OCI-LY1 (cell line): ENCODE results near the gene PIGR.

Source experiments
- EZH2 ChIP-seq: fragments of 200-600 bp; sonication (generic), shearing (Covaris generic); IDR thresholded peaks from 2 replicates; pipeline ENCODE4 v1.8.0; 2017; ENCODE audit warnings: borderline replicate concordance, mixed run types, mild to moderate bottlenecking, antibody characterized with exemption, low read length, moderate library complexity, mixed read lengths
- TF ChIP-seq, protein P1 (sequence below): fragments of 200-600 bp; sonication (generic), shearing (Covaris generic); IDR thresholded peaks from 2 replicates; pipeline ENCODE4 v1.5.1; 2017; ENCODE audit warnings: mild to moderate bottlenecking, antibody characterized with exemption, low read length, moderate library complexity, mixed read lengths

- TF ChIP-seq, protein P1, sequence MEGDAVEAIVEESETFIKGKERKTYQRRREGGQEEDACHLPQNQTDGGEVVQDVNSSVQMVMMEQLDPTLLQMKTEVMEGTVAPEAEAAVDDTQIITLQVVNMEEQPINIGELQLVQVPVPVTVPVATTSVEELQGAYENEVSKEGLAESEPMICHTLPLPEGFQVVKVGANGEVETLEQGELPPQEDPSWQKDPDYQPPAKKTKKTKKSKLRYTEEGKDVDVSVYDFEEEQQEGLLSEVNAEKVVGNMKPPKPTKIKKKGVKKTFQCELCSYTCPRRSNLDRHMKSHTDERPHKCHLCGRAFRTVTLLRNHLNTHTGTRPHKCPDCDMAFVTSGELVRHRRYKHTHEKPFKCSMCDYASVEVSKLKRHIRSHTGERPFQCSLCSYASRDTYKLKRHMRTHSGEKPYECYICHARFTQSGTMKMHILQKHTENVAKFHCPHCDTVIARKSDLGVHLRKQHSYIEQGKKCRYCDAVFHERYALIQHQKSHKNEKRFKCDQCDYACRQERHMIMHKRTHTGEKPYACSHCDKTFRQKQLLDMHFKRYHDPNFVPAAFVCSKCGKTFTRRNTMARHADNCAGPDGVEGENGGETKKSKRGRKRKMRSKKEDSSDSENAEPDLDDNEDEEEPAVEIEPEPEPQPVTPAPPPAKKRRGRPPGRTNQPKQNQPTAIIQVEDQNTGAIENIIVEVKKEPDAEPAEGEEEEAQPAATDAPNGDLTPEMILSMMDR = peak; percentile 70
- no peak for TF ChIP-seq EZH2
Measured at GRCh38 chr1:206982216-206982615, 36.0 kb upstream of the PIGR start.
